H1 (cell line): ENCODE measurements around the gene ELMO3. TPM values are rescaled to one million over a fixed set of nuclear protein-coding genes. Genes with fewer than 3 reads are reported as not detected.

Source experiments
- CTCF ChIA-PET: fragments of 300-600 bp; sonication (Branson Sonifier 250); formaldehyde crosslinking; loops from one replicate; lab custom pipeline; 2021; ENCODE audit not compliant: partially characterized antibody; lab: Charles Lee
- POLR2A ChIA-PET: fragments of 300-600 bp; sonication (Branson Sonifier 250); formaldehyde crosslinking; loops from one replicate; lab custom pipeline; 2021; ENCODE audit warnings: inconsistent platforms; ENCODE audit not compliant: partially characterized antibody; lab: Charles Lee
- DNase-seq, 2 experiments: peaks; one replicate each; pipeline versions ENCODE4 v3.0.0 to v3.0.0-alpha.2; 2010 to 2022; ENCODE audit warnings: low spot score in 2 of 2, low read depth in 1 of 2, mixed read lengths in 1 of 2
- FAIRE-seq: peaks from 2 replicates; lab custom pipeline; 2011; peaks lifted over from hg19 to GRCh38; lab: Jason Lieb, UNC
- H2AFZ ChIP-seq: 2 replicates; pipeline ENCODE4 v1.8.1; 2012; ENCODE audit warnings: low read length, inconsistent platforms
- H2AK5ac ChIP-seq: 2 replicates; pipeline ENCODE4 v1.6.1; 2013; ENCODE audit warnings: low read depth, low read length
- H2BK120ac ChIP-seq: replicated peaks from 2 replicates; pipeline ENCODE3; 2013; ENCODE audit warnings: low read depth, low read length, inconsistent platforms
- H2BK12ac ChIP-seq: 2 replicates; pipeline ENCODE4 v1.6.1; 2013; ENCODE audit warnings: low read depth, low read length
- H2BK15ac ChIP-seq: 2 replicates; pipeline ENCODE4 v1.6.1; 2013; ENCODE audit warnings: low read length
- H2BK20ac ChIP-seq: 2 replicates; pipeline ENCODE4 v1.6.1; 2013; ENCODE audit warnings: low read length
- H2BK5ac ChIP-seq: 2 replicates; pipeline ENCODE4 v1.6.1; 2013; ENCODE audit warnings: low read depth, low read length
- H3K14ac ChIP-seq: 2 replicates; pipeline ENCODE4 v1.6.1; 2013; ENCODE audit warnings: inconsistent platforms; ENCODE audit not compliant: insufficient read length
- H3K18ac ChIP-seq: 2 replicates; pipeline ENCODE4 v1.6.1; 2013; ENCODE audit warnings: low read length; ENCODE audit errors: extremely low read depth
- H3K23ac ChIP-seq: 2 replicates; pipeline ENCODE4 v1.6.1; 2013; ENCODE audit warnings: inconsistent platforms; ENCODE audit not compliant: insufficient read length
- H3K23me2 ChIP-seq: 2 replicates; pipeline ENCODE4 v1.6.1; 2013; ENCODE audit warnings: low read depth, low read length
- H3K27ac ChIP-seq: 2 replicates; pipeline ENCODE4 v1.6.1; 2011; ENCODE audit warnings: low read depth, low read length, inconsistent platforms
- H3K27me3 ChIP-seq, 4 experiments: replicated peaks in 1 of 4; 1 replicate in 1 of 4; 2 replicates in 3 of 4; pipeline versions ENCODE4 v1.6.1 to v1.8.1; 2011 to 2013; ENCODE audit warnings: low read length in 3 of 4, mild to moderate bottlenecking in 3 of 4, inconsistent platforms in 2 of 4, mixed read lengths in 2 of 4, moderate library complexity in 1 of 4; ENCODE audit not compliant: control insufficient read depth in 3 of 4, insufficient read depth in 3 of 4; ENCODE audit errors: extremely low read depth in 1 of 4
- H3K36me3 ChIP-seq, 4 experiments: 2 replicates each; pipeline versions ENCODE4 v1.6.1 to v1.8.1; 2011 to 2013; ENCODE audit warnings: mild to moderate bottlenecking in 4 of 4, low read length in 3 of 4, moderate library complexity in 2 of 4, control low read depth in 1 of 4, inconsistent platforms in 1 of 4; ENCODE audit not compliant: insufficient read depth in 4 of 4, control insufficient read depth in 2 of 4
- H3K4ac ChIP-seq: replicated peaks from 2 replicates; pipeline ENCODE3; 2013; ENCODE audit warnings: low read length, low read depth, mixed read lengths, inconsistent platforms; ENCODE audit not compliant: insufficient read length
- H3K4me1 ChIP-seq, 4 experiments: replicated peaks in 1 of 4; 1 replicate in 1 of 4; 2 replicates in 3 of 4; pipeline versions ENCODE4 v1.6.1 to v1.8.1; 2011 to 2013; ENCODE audit warnings: low read length in 3 of 4, inconsistent platforms in 2 of 4, mixed read lengths in 1 of 4; ENCODE audit not compliant: insufficient read depth in 4 of 4, control insufficient read depth in 3 of 4
- H3K4me2 ChIP-seq, 2 experiments: 2 replicates each; pipeline versions ENCODE4 v1.6.1 to v1.8.1; 2011 to 2013; ENCODE audit warnings: low read depth in 2 of 2, low read length in 2 of 2, control low read depth in 1 of 2, inconsistent platforms in 1 of 2, mild to moderate bottlenecking in 1 of 2; ENCODE audit not compliant: insufficient read depth in 1 of 2
- H3K4me3 ChIP-seq, 4 experiments: fragments of 200-600, 300-600 bp in 1 of 4; sonication (generic), shearing (Covaris generic), sonication (Bioruptor Twin) in 1 of 4; 2 replicates each; pipeline versions ENCODE4 v1.5.1 to v1.8.1; 2011 to 2016; ENCODE audit warnings: low read length in 4 of 4, low read depth in 3 of 4, control low read depth in 2 of 4, inconsistent platforms in 2 of 4, mild to moderate bottlenecking in 2 of 4, mixed read lengths in 1 of 4, moderate library complexity in 1 of 4; ENCODE audit not compliant: insufficient read depth in 2 of 4; ENCODE audit errors: extremely low read depth in 1 of 4
- H3K56ac ChIP-seq: replicated peaks from 2 replicates; pipeline ENCODE3; 2013; ENCODE audit warnings: low read depth, mild to moderate bottlenecking, mixed read lengths, low read length, inconsistent platforms; ENCODE audit not compliant: insufficient read length
- H3K79me1 ChIP-seq: 2 replicates; pipeline ENCODE4 v1.6.1; 2013; ENCODE audit warnings: low read depth, low read length, control low read depth
- H3K79me2 ChIP-seq, 2 experiments: 2 replicates each; pipeline versions ENCODE4 v1.6.1 to v1.8.1; 2012 to 2013; ENCODE audit warnings: low read length in 2 of 2, mild to moderate bottlenecking in 2 of 2, inconsistent platforms in 1 of 2; ENCODE audit not compliant: insufficient read depth in 2 of 2, control insufficient read depth in 1 of 2
- H3K9ac ChIP-seq, 4 experiments: replicated peaks in 1 of 4; 1 replicate in 1 of 4; 2 replicates in 3 of 4; pipeline versions ENCODE4 v1.6.1 to v1.8.1; 2011 to 2013; ENCODE audit warnings: low read depth in 3 of 4, low read length in 3 of 4, control low read depth in 2 of 4, mild to moderate bottlenecking in 2 of 4, moderate library complexity in 2 of 4, inconsistent platforms in 1 of 4; ENCODE audit errors: extremely low read depth in 1 of 4
- H3K9me3 ChIP-seq, 2 experiments: 2 replicates each; pipeline versions ENCODE4 v1.6.1 to v1.8.1; 2012 to 2013; ENCODE audit warnings: mild to moderate bottlenecking in 2 of 2, moderate library complexity in 2 of 2, control low read depth in 1 of 2, inconsistent platforms in 1 of 2, low read depth in 1 of 2, low read length in 1 of 2, mixed read lengths in 1 of 2; ENCODE audit not compliant: insufficient read depth in 2 of 2
- H4K20me1 ChIP-seq, 2 experiments: replicated peaks in 1 of 2; 2 replicates each; pipeline versions ENCODE3 to v1.8.1; 2011 to 2013; ENCODE audit warnings: inconsistent platforms in 2 of 2, low read length in 2 of 2, mild to moderate bottlenecking in 1 of 2; ENCODE audit not compliant: insufficient read depth in 2 of 2, control insufficient read depth in 1 of 2
- H4K5ac ChIP-seq: 2 replicates; pipeline ENCODE4 v1.6.1; 2013; ENCODE audit warnings: low read length, low read depth, mixed read lengths, inconsistent platforms; ENCODE audit not compliant: insufficient read length
- H4K8ac ChIP-seq: 2 replicates; pipeline ENCODE4 v1.8.0; 2013; ENCODE audit warnings: mild to moderate bottlenecking, moderate library complexity, low read length, inconsistent platforms; ENCODE audit not compliant: insufficient read depth; ENCODE audit errors: extremely low read depth
- H4K91ac ChIP-seq: replicated peaks from 2 replicates; pipeline ENCODE3; 2013; ENCODE audit warnings: low read length, mixed read lengths, inconsistent platforms; ENCODE audit not compliant: insufficient read length
- ASH2L ChIP-seq: fragments of 200-600, 300-600 bp; sonication (generic); IDR thresholded peaks from one replicate; pipeline ENCODE4 v1.7.1; 2017; ENCODE audit warnings: low read length
- CTBP2 ChIP-seq: IDR thresholded peaks from 2 replicates; pipeline ENCODE4 v1.7.0; 2011; ENCODE audit warnings: borderline replicate concordance, mild to moderate bottlenecking, moderate library complexity, mixed read lengths, low read length; ENCODE audit not compliant: insufficient read depth, insufficient read length
- JUN ChIP-seq: IDR thresholded peaks from 2 replicates; pipeline ENCODE4 v1.6.1; 2011; ENCODE audit warnings: low read depth, mild to moderate bottlenecking, improper control_type of control experiment, low read length
- KDM5A ChIP-seq: fragments of 200-600 bp; IDR thresholded peaks from 2 replicates; pipeline ENCODE4 v1.7.1; 2012; ENCODE audit warnings: mild to moderate bottlenecking, low read length, inconsistent platforms, mixed read lengths
- POLR2A ChIP-seq, 2 experiments: IDR thresholded peaks; 1 replicate in 1 of 2; 2 replicates in 1 of 2; pipeline ENCODE4 v1.6.1; 2011; ENCODE audit warnings: low read depth in 2 of 2, low read length in 2 of 2, mild to moderate bottlenecking in 2 of 2; ENCODE audit errors: control extremely low read depth in 1 of 2
- POLR2AphosphoS5 ChIP-seq: IDR thresholded peaks from 2 replicates; pipeline ENCODE4 v1.6.1; 2011; ENCODE audit warnings: low read depth, low read length
- ZNF274 ChIP-seq: IDR thresholded peaks from 2 replicates; pipeline ENCODE4 v1.7.0; 2012; ENCODE audit warnings: low read length, borderline replicate concordance; ENCODE audit errors: extremely low read depth
- WGBS, 2 experiments: shearing (Covaris generic) in 1 of 2; methylation state at CpG; one replicate each; pipeline versions ENCODE4 v1.1.6 to v1.1.7; 2013 to 2015; ENCODE audit warnings: low lambda C conversion rate in 2 of 2, mixed read lengths in 2 of 2, inconsistent platforms in 1 of 2, low coverage in 1 of 2, missing lambda C conversion rate in 1 of 2; ENCODE audit not compliant: insufficient replicate concordance in 2 of 2, insufficient coverage in 1 of 2, insufficient read length in 1 of 2; ENCODE audit errors: extremely low coverage in 1 of 2, missing lambda C conversion rate in 1 of 2; 5-methylcytosine and 5-hydroxymethylcytosine counted together
- polyA plus RNA-seq, 7 experiments: library from polyadenylated mRNA; depleted of rRNA in 3 of 7; stranded (reverse) in 5 of 7; unstranded in 2 of 7; fragments of >200 nt in 5 of 7; fragments of 200-250 nt in 2 of 7; gene quantifications; 1 replicate in 5 of 7; 2 replicates in 1 of 7; 4 replicates in 1 of 7; pipeline versions ENCODE4 v1.2.1 to v1.2.3, GENCODE V29; 2011 to 2013; ENCODE audit warnings: missing spikeins in 2 of 7, mixed read lengths in 2 of 7
- total RNA-seq: library from RNA; stranded (reverse); fragmentation: NEBNext Ultra II Directional; extraction: Animal tissue kit (Norgen Biotek cat#: 25700); gene quantifications from 2 replicates; pipeline ENCODE4 v1.2.1, GENCODE V29; 2021

The ELMO3 gene
- total and polyA plus RNA-seq, 2 of the 8 experiments (the other 6 are each of a cell fraction or from before 2014, with no cell fraction given), result 9.6 to 10.9 TPM

DNA sequence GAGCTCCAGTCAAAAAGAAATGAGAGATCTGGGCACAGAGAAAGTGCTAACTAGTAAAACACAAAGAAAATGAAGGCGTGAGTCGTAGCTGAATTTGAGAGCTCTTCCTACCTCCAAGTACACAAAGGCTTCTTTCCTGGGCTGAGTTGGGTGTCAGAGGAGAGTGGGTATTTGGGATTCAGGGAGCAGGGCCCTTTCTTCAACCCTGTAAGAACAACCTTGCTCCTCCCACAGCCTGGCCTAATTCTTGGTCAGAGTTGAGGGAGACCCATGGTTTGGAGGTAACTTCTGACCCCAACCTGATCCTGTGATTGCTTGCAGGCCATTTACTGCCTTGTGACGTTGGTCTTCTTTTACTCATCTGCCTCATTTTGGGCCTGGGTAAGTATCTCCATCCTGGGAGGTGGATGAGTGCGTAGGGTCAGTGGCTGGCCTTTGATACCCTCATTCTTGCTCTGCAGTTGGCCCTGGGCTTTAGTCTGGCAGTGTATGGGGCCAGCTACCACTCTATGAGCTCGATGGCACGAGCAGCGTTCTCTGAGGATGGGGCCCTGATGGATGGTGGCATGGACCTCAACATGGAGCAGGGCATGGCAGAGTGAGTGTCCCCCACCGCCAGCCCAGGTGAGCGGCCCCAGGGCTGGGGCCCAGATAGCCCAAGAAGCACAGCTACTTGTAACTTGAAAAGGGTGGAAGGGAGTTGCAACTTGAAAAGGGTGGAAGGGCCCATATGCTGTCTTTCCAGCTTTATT, 29.3 kb downstream of the ELMO3 start:
- H3K9ac ChIP-seq, result peak overlapping the region in 1 of 4 experiments; percentile 81; a peak in 2 of 7 replicates
- H3K27ac ChIP-seq, result no peak overlapping the region

More for the DNA sequence above, 29.3 kb downstream of the ELMO3 start:
- Histone ChIP-seq H3K27me3 (no peaks in the 10 kb centered on the region; a peak in 3 of 7 replicates), H3K4me2 (peak overlapping the region; percentile 74 to 82), H3K23ac (no peak overlapping the region), H2AK5ac (no peak overlapping the region), H3K4ac (no peak overlapping the region), H3K36me3 (peaks cover 17 to 36% (median 32%) of the 10 kb centered on the region in 4 experiments; a peak in 7 of 8 replicates), H4K5ac (no peak overlapping the region), H3K4me1 (peaks cover 0 to 6% (median 3%) of the 10 kb centered on the region in 4 experiments; a peak in 3 of 7 replicates), H4K91ac (no peak overlapping the region), H3K79me1 (no peaks in the 10 kb centered on the region; the same call in 1 of the 2 replicates), H3K14ac (no peak overlapping the region), H3K4me3 (peak overlapping the region; percentile 83 to 96 (median 94); a peak in 6 of 8 replicates), H2AFZ (no peak overlapping the region), H3K9me3 (no peaks in the 10 kb centered on the region), H2BK120ac (no peak overlapping the region), H4K8ac (peak overlapping the region; percentile 26; the same call in 1 of the 2 replicates), H2BK15ac (no peak overlapping the region), H2BK20ac (no peak overlapping the region), H2BK5ac (no peak overlapping the region), H3K23me2 (peaks cover 5% of the 10 kb centered on the region), H4K20me1 (peaks cover 3 to 14% of the 10 kb centered on the region in 2 experiments), H3K79me2 (peaks cover 0 to 13% of the 10 kb centered on the region in 2 experiments; a peak in 2 of 4 replicates), H2BK12ac (no peak overlapping the region), H3K56ac (no peak overlapping the region), H3K18ac (no peak overlapping the region)
- TF ChIP-seq POLR2AphosphoS5, result peak; percentile 26; the same call in 1 of the 2 replicates
- TF ChIP-seq KDM5A, result no peak
- TF ChIP-seq POLR2A (IDR thresholded peaks at IDR 0.05; ENCODE audit: control extremely low read depth in 1 of 2, low read depth in 2 of 2, low read length in 2 of 2), result peak in 1 of 2 experiments; percentile 2; a peak in 1 of 3 replicates
- TF ChIP-seq JUN, result no peak
- TF ChIP-seq ASH2L, result no peak
- no peak for TF ChIP-seq ZNF274
- no peak for TF ChIP-seq CTBP2
- POLR2A ChIA-PET, result interaction anchor here (1.1 to 2.7 kb wide), 12 partner anchors 8 to 36 kb away, joined by 3 to 22 read pairs (median 8); partner anchors contain the start of genes E2F4 and FHOD1
- CTCF ChIA-PET, result interaction anchor here (0.6 to 3.9 kb wide), 15 partner anchors 7 to 360 kb away, joined by 3 to 25 read pairs (median 5); partner anchors contain the start of genes ELMO3, FHOD1 and NOL3
- WGBS, 2 experiments, result 91% methylated on average over 9 of the region's 9 CpGs; no CpG with 5 or more reads in 1 of the 2 experiments
- no peak for DNase-seq
- no peak for FAIRE-seq
